H1 (cell line): ENCODE data around the gene NUP210L. TPM values are rescaled to one million over a fixed set of nuclear protein-coding genes. Genes with fewer than 3 reads are reported as not detected.

Source experiments
- CTCF ChIA-PET: fragments of 300-600 bp; sonication (Branson Sonifier 250); formaldehyde crosslinking; loops from one replicate; lab custom pipeline; 2021; ENCODE audit not compliant: partially characterized antibody; lab: Charles Lee
- POLR2A ChIA-PET: fragments of 300-600 bp; sonication (Branson Sonifier 250); formaldehyde crosslinking; loops from one replicate; lab custom pipeline; 2021; ENCODE audit warnings: inconsistent platforms; ENCODE audit not compliant: partially characterized antibody; lab: Charles Lee
- DNase-seq, 2 experiments: peaks; one replicate each; pipeline versions ENCODE4 v3.0.0 to v3.0.0-alpha.2; 2010 to 2022; ENCODE audit warnings: low spot score in 2 of 2, low read depth in 1 of 2, mixed read lengths in 1 of 2
- FAIRE-seq: peaks from 2 replicates; lab custom pipeline; 2011; peaks lifted over from hg19 to GRCh38; lab: Jason Lieb, UNC
- H2AFZ ChIP-seq: 2 replicates; pipeline ENCODE4 v1.8.1; 2012; ENCODE audit warnings: low read length, inconsistent platforms
- H2AK5ac ChIP-seq: 2 replicates; pipeline ENCODE4 v1.6.1; 2013; ENCODE audit warnings: low read depth, low read length
- H2BK120ac ChIP-seq: replicated peaks from 2 replicates; pipeline ENCODE3; 2013; ENCODE audit warnings: low read depth, low read length, inconsistent platforms
- H2BK12ac ChIP-seq: 2 replicates; pipeline ENCODE4 v1.6.1; 2013; ENCODE audit warnings: low read depth, low read length
- H2BK15ac ChIP-seq: 2 replicates; pipeline ENCODE4 v1.6.1; 2013; ENCODE audit warnings: low read length
- H2BK20ac ChIP-seq: 2 replicates; pipeline ENCODE4 v1.6.1; 2013; ENCODE audit warnings: low read length
- H2BK5ac ChIP-seq: 2 replicates; pipeline ENCODE4 v1.6.1; 2013; ENCODE audit warnings: low read depth, low read length
- H3K14ac ChIP-seq: 2 replicates; pipeline ENCODE4 v1.6.1; 2013; ENCODE audit warnings: inconsistent platforms; ENCODE audit not compliant: insufficient read length
- H3K18ac ChIP-seq: 2 replicates; pipeline ENCODE4 v1.6.1; 2013; ENCODE audit warnings: low read length; ENCODE audit errors: extremely low read depth
- H3K23ac ChIP-seq: 2 replicates; pipeline ENCODE4 v1.6.1; 2013; ENCODE audit warnings: inconsistent platforms; ENCODE audit not compliant: insufficient read length
- H3K23me2 ChIP-seq: 2 replicates; pipeline ENCODE4 v1.6.1; 2013; ENCODE audit warnings: low read depth, low read length
- H3K27ac ChIP-seq: 2 replicates; pipeline ENCODE4 v1.6.1; 2011; ENCODE audit warnings: low read depth, low read length, inconsistent platforms
- H3K27me3 ChIP-seq, 4 experiments: replicated peaks in 1 of 4; 1 replicate in 1 of 4; 2 replicates in 3 of 4; pipeline versions ENCODE4 v1.6.1 to v1.8.1; 2011 to 2013; ENCODE audit warnings: low read length in 3 of 4, mild to moderate bottlenecking in 3 of 4, inconsistent platforms in 2 of 4, mixed read lengths in 2 of 4, moderate library complexity in 1 of 4; ENCODE audit not compliant: control insufficient read depth in 3 of 4, insufficient read depth in 3 of 4; ENCODE audit errors: extremely low read depth in 1 of 4
- H3K36me3 ChIP-seq, 4 experiments: 2 replicates each; pipeline versions ENCODE4 v1.6.1 to v1.8.1; 2011 to 2013; ENCODE audit warnings: mild to moderate bottlenecking in 4 of 4, low read length in 3 of 4, moderate library complexity in 2 of 4, control low read depth in 1 of 4, inconsistent platforms in 1 of 4; ENCODE audit not compliant: insufficient read depth in 4 of 4, control insufficient read depth in 2 of 4
- H3K4ac ChIP-seq: replicated peaks from 2 replicates; pipeline ENCODE3; 2013; ENCODE audit warnings: low read length, low read depth, mixed read lengths, inconsistent platforms; ENCODE audit not compliant: insufficient read length
- H3K4me1 ChIP-seq, 4 experiments: replicated peaks in 1 of 4; 1 replicate in 1 of 4; 2 replicates in 3 of 4; pipeline versions ENCODE4 v1.6.1 to v1.8.1; 2011 to 2013; ENCODE audit warnings: low read length in 3 of 4, inconsistent platforms in 2 of 4, mixed read lengths in 1 of 4; ENCODE audit not compliant: insufficient read depth in 4 of 4, control insufficient read depth in 3 of 4
- H3K4me2 ChIP-seq, 2 experiments: 2 replicates each; pipeline versions ENCODE4 v1.6.1 to v1.8.1; 2011 to 2013; ENCODE audit warnings: low read depth in 2 of 2, low read length in 2 of 2, control low read depth in 1 of 2, inconsistent platforms in 1 of 2, mild to moderate bottlenecking in 1 of 2; ENCODE audit not compliant: insufficient read depth in 1 of 2
- H3K4me3 ChIP-seq, 4 experiments: fragments of 200-600, 300-600 bp in 1 of 4; sonication (generic), shearing (Covaris generic), sonication (Bioruptor Twin) in 1 of 4; 2 replicates each; pipeline versions ENCODE4 v1.5.1 to v1.8.1; 2011 to 2016; ENCODE audit warnings: low read length in 4 of 4, low read depth in 3 of 4, control low read depth in 2 of 4, inconsistent platforms in 2 of 4, mild to moderate bottlenecking in 2 of 4, mixed read lengths in 1 of 4, moderate library complexity in 1 of 4; ENCODE audit not compliant: insufficient read depth in 2 of 4; ENCODE audit errors: extremely low read depth in 1 of 4
- H3K56ac ChIP-seq: replicated peaks from 2 replicates; pipeline ENCODE3; 2013; ENCODE audit warnings: low read depth, mild to moderate bottlenecking, mixed read lengths, low read length, inconsistent platforms; ENCODE audit not compliant: insufficient read length
- H3K79me1 ChIP-seq: 2 replicates; pipeline ENCODE4 v1.6.1; 2013; ENCODE audit warnings: low read depth, low read length, control low read depth
- H3K79me2 ChIP-seq, 2 experiments: 2 replicates each; pipeline versions ENCODE4 v1.6.1 to v1.8.1; 2012 to 2013; ENCODE audit warnings: low read length in 2 of 2, mild to moderate bottlenecking in 2 of 2, inconsistent platforms in 1 of 2; ENCODE audit not compliant: insufficient read depth in 2 of 2, control insufficient read depth in 1 of 2
- H3K9ac ChIP-seq, 4 experiments: replicated peaks in 1 of 4; 1 replicate in 1 of 4; 2 replicates in 3 of 4; pipeline versions ENCODE4 v1.6.1 to v1.8.1; 2011 to 2013; ENCODE audit warnings: low read depth in 3 of 4, low read length in 3 of 4, control low read depth in 2 of 4, mild to moderate bottlenecking in 2 of 4, moderate library complexity in 2 of 4, inconsistent platforms in 1 of 4; ENCODE audit errors: extremely low read depth in 1 of 4
- H3K9me3 ChIP-seq, 2 experiments: 2 replicates each; pipeline versions ENCODE4 v1.6.1 to v1.8.1; 2012 to 2013; ENCODE audit warnings: mild to moderate bottlenecking in 2 of 2, moderate library complexity in 2 of 2, control low read depth in 1 of 2, inconsistent platforms in 1 of 2, low read depth in 1 of 2, low read length in 1 of 2, mixed read lengths in 1 of 2; ENCODE audit not compliant: insufficient read depth in 2 of 2
- H4K20me1 ChIP-seq, 2 experiments: replicated peaks in 1 of 2; 2 replicates each; pipeline versions ENCODE3 to v1.8.1; 2011 to 2013; ENCODE audit warnings: inconsistent platforms in 2 of 2, low read length in 2 of 2, mild to moderate bottlenecking in 1 of 2; ENCODE audit not compliant: insufficient read depth in 2 of 2, control insufficient read depth in 1 of 2
- H4K5ac ChIP-seq: 2 replicates; pipeline ENCODE4 v1.6.1; 2013; ENCODE audit warnings: low read length, low read depth, mixed read lengths, inconsistent platforms; ENCODE audit not compliant: insufficient read length
- H4K8ac ChIP-seq: 2 replicates; pipeline ENCODE4 v1.8.0; 2013; ENCODE audit warnings: mild to moderate bottlenecking, moderate library complexity, low read length, inconsistent platforms; ENCODE audit not compliant: insufficient read depth; ENCODE audit errors: extremely low read depth
- H4K91ac ChIP-seq: replicated peaks from 2 replicates; pipeline ENCODE3; 2013; ENCODE audit warnings: low read length, mixed read lengths, inconsistent platforms; ENCODE audit not compliant: insufficient read length
- CBX8 ChIP-seq: fragments of 300-800, 300-1000 bp; sonication (generic); IDR thresholded peaks from 2 replicates; pipeline ENCODE4 v1.7.1; 2016; ENCODE audit warnings: low read depth, low read length, borderline replicate concordance
- SIRT6 ChIP-seq: IDR thresholded peaks from one replicate; pipeline ENCODE4 v1.7.1; 2012; ENCODE audit warnings: low read length, inconsistent platforms
- TCF12 ChIP-seq: IDR thresholded peaks from 2 replicates; pipeline ENCODE4 v1.6.1; 2011; ENCODE audit warnings: low read depth, mild to moderate bottlenecking, low read length
- TEAD4 ChIP-seq: IDR thresholded peaks from 2 replicates; pipeline ENCODE4 v1.6.1; 2012; ENCODE audit warnings: low read depth, low read length, inconsistent platforms, mixed read lengths
- USF2 ChIP-seq: IDR thresholded peaks from 2 replicates; pipeline ENCODE4 v1.6.1; 2011; ENCODE audit warnings: low read length, improper control_type of control experiment
- YY1 ChIP-seq: IDR thresholded peaks from 2 replicates; pipeline ENCODE4 v1.6.1; 2011; ENCODE audit warnings: low read depth, mild to moderate bottlenecking, low read length
- WGBS, 2 experiments: shearing (Covaris generic) in 1 of 2; methylation state at CpG; one replicate each; pipeline versions ENCODE4 v1.1.6 to v1.1.7; 2013 to 2015; ENCODE audit warnings: low lambda C conversion rate in 2 of 2, mixed read lengths in 2 of 2, inconsistent platforms in 1 of 2, low coverage in 1 of 2, missing lambda C conversion rate in 1 of 2; ENCODE audit not compliant: insufficient replicate concordance in 2 of 2, insufficient coverage in 1 of 2, insufficient read length in 1 of 2; ENCODE audit errors: extremely low coverage in 1 of 2, missing lambda C conversion rate in 1 of 2; 5-methylcytosine and 5-hydroxymethylcytosine counted together
- polyA plus RNA-seq, 7 experiments: library from polyadenylated mRNA; depleted of rRNA in 3 of 7; stranded (reverse) in 5 of 7; unstranded in 2 of 7; fragments of >200 nt in 5 of 7; fragments of 200-250 nt in 2 of 7; gene quantifications; 1 replicate in 5 of 7; 2 replicates in 1 of 7; 4 replicates in 1 of 7; pipeline versions ENCODE4 v1.2.1 to v1.2.3, GENCODE V29; 2011 to 2013; ENCODE audit warnings: missing spikeins in 2 of 7, mixed read lengths in 2 of 7
- total RNA-seq: library from RNA; stranded (reverse); fragmentation: NEBNext Ultra II Directional; extraction: Animal tissue kit (Norgen Biotek cat#: 25700); gene quantifications from 2 replicates; pipeline ENCODE4 v1.2.1, GENCODE V29; 2021

The NUP210L gene
- total and polyA plus RNA-seq, 2 of the 8 experiments (the other 6 are each of a cell fraction or from before 2014, with no cell fraction given) = not detected

GRCh38 chr1:154179946-154180687, 25.2 kb upstream of the NUP210L start:
- H3K36me3 ChIP-seq = peaks cover 4 to 24% (median 13%) of the 10 kb centered on the region in 4 experiments
- H4K20me1 ChIP-seq = peaks cover 31 to 34% of the 10 kb centered on the region in 2 experiments
- no peak overlapping the region for H3K56ac ChIP-seq
- H2BK20ac ChIP-seq = no peak overlapping the region
- no peak overlapping the region for H4K8ac ChIP-seq
- H3K4me3 ChIP-seq = peak overlapping the region in 2 of 4 experiments; percentile 7 to 44; a peak in 4 of 8 replicates
- no peak for DNase-seq
- H3K4me1 ChIP-seq = peaks cover 10 to 17% (median 14%) of the 10 kb centered on the region in 4 experiments
- peak; percentile 69 for TF ChIP-seq TEAD4
- no peak for TF ChIP-seq CBX8
- TF ChIP-seq YY1 = no peak
- TF ChIP-seq TCF12 = peak; percentile 78; the same call in 1 of the 2 replicates
- no peak for TF ChIP-seq SIRT6
- no peak for TF ChIP-seq USF2
- TF ChIP-seq, all 59 proteins: peak for 2
- ChIA-PET POLR2A (interaction anchor here (0.7 to 11.3 kb wide), 25 partner anchors 8 to 248 kb away, joined by 3 to 107 read pairs (median 4); partner anchors contain the start of genes NUP210L, RPS27, SLC39A1 and TPM3), CTCF (interaction anchor here (0.6 to 1.2 kb wide), 4 partner anchors 19 to 39 kb away, joined by 3 to 5 read pairs (median 3); no protein-coding TSS in a partner anchor)
- Histone ChIP-seq H3K14ac (no peak overlapping the region), H4K5ac (no peak overlapping the region), H3K79me1 (peaks cover 21% of the 10 kb centered on the region), H2BK15ac (no peak overlapping the region), H3K27me3 (no peaks in the 10 kb centered on the region), H3K4ac (no peak overlapping the region), H3K9ac (peak overlapping the region in 2 of 4 experiments; percentile 1 to 39; a peak in 1 of 7 replicates), H3K4me2 (peak overlapping the region; percentile 59 to 83), H4K91ac (no peak overlapping the region), H2BK5ac (no peak overlapping the region), H2AFZ (no peak overlapping the region), H3K79me2 (peaks cover 65 to 78% of the 10 kb centered on the region in 2 experiments), H2BK12ac (no peak overlapping the region; the same call in 1 of the 2 replicates), H2AK5ac (no peak overlapping the region), H3K27ac (0 out of 2 replicates have a peak overlapping the region, but pooled peaks have one; percentile 25), H2BK120ac (no peak overlapping the region), H3K9me3 (no peaks in the 10 kb centered on the region), H3K23me2 (peaks cover 7% of the 10 kb centered on the region; the same call in 1 of the 2 replicates), H3K18ac (no peak overlapping the region), H3K23ac (no peak overlapping the region)
- FAIRE-seq = no peak
- 65% methylated on average over 3 of the region's 3 CpGs; no CpG with 5 or more reads in 1 of the 2 experiments for WGBS, 2 experiments
